HepG2 (cell line): ENCODE results near the gene RAB11FIP5. TPM values are rescaled to one million over a fixed set of nuclear protein-coding genes. Genes with fewer than 3 reads are reported as not detected.

Experiments used
- ATAC-seq: fragments of 200-7000 bp; cut with Tn5 transposase; 3 replicates; pipeline ENCODE4 v1.9.1; 2020; ENCODE audit warnings: mild to moderate bottlenecking, moderate library complexity
- BruUV-seq: library from RNA; stranded (reverse); fragments of 400-500 nt; replicated peaks from 2 replicates; lab custom pipeline; 2021; lab: Mats Ljungman, UMichigan
- CTCF ChIA-PET: fragments of 300-600 bp; formaldehyde crosslinking; extraction: SDS; loops from one replicate; lab custom pipeline; 2021; ENCODE audit warnings: low total read pairs, inconsistent platforms, low intra/inter-chr PET ratio; lab: Yijun Ruan, JAX
- POLR2A ChIA-PET: fragments of 350-600 bp; sonication (Branson Sonifier 250); formaldehyde crosslinking; loops from one replicate; lab custom pipeline; 2020; ENCODE audit warnings: antibody characterized with exemption, inconsistent platforms; lab: Yijun Ruan, JAX
- DNase-seq: peaks from one replicate; pipeline ENCODE4 v3.0.0-alpha.2; 2015; ENCODE audit warnings: low spot score
- FAIRE-seq: peaks from 3 replicates; lab custom pipeline; 2011; peaks lifted over from hg19 to GRCh38; lab: Jason Lieb, UNC
- H2AFZ ChIP-seq: one replicate; pipeline ENCODE4 v1.6.1; 2011; ENCODE audit warnings: low read length, inconsistent platforms
- H3K27ac ChIP-seq: fragments of 300-600 bp; 3 replicates; pipeline ENCODE4 v1.8.0; 2011; ENCODE audit warnings: mixed run types, mild to moderate bottlenecking, mixed read lengths, low read length, inconsistent platforms; ENCODE audit not compliant: insufficient read depth; ENCODE audit errors: extremely low read length
- H3K27me3 ChIP-seq, 2 experiments: fragments of 200-600 bp in 1 of 2; 2 replicates in 1 of 2; 3 replicates in 1 of 2; pipeline versions ENCODE4 v1.6.0 to v1.8.0; 2011; ENCODE audit warnings: low read length in 2 of 2, mild to moderate bottlenecking in 2 of 2, moderate library complexity in 2 of 2, inconsistent platforms in 1 of 2; ENCODE audit not compliant: insufficient read depth in 2 of 2, control insufficient read depth in 1 of 2
- H3K36me3 ChIP-seq, 2 experiments: fragments of 200-600 bp in 1 of 2; replicated peaks in 1 of 2; 2 replicates in 1 of 2; 3 replicates in 1 of 2; pipeline versions ENCODE4 v1.5.1 to v1.8.0; 2011; ENCODE audit warnings: low read length in 2 of 2, inconsistent platforms in 1 of 2; ENCODE audit not compliant: insufficient read depth in 2 of 2, control insufficient read depth in 1 of 2
- H3K4me1 ChIP-seq: 2 replicates; pipeline ENCODE4 v1.5.1; 2012; ENCODE audit warnings: low read length, inconsistent platforms; ENCODE audit not compliant: insufficient read depth
- H3K4me2 ChIP-seq: 2 replicates; pipeline ENCODE4 v1.6.0; 2011; ENCODE audit warnings: low read depth, low read length, inconsistent platforms
- H3K4me3 ChIP-seq, 3 experiments: fragments of 200-600 bp in 1 of 3; sonication (generic), shearing (Covaris generic) in 1 of 3; replicated peaks in 1 of 3; 2 replicates each; pipeline ENCODE4 v1.5.1; 2011 to 2016; ENCODE audit warnings: low read length in 3 of 3, inconsistent platforms in 2 of 3, low read depth in 2 of 3, mild to moderate bottlenecking in 2 of 3, control low read depth in 1 of 3, mixed read lengths in 1 of 3; ENCODE audit not compliant: insufficient read depth in 1 of 3
- H3K79me2 ChIP-seq: one replicate; pipeline ENCODE4 v1.6.1; 2011; ENCODE audit warnings: low read length, inconsistent platforms; ENCODE audit not compliant: insufficient read depth
- H3K9ac ChIP-seq: 2 replicates; pipeline ENCODE4 v1.6.0; 2011; ENCODE audit warnings: mild to moderate bottlenecking, low read depth, low read length, inconsistent platforms; ENCODE audit not compliant: insufficient read depth
- H3K9me3 ChIP-seq: 2 replicates; pipeline ENCODE4 v1.5.1; 2012; ENCODE audit warnings: mild to moderate bottlenecking, low read length
- H4K20me1 ChIP-seq: 2 replicates; pipeline ENCODE4 v1.6.0; 2011; ENCODE audit warnings: inconsistent platforms, mild to moderate bottlenecking, low read length, moderate library complexity; ENCODE audit not compliant: insufficient read depth
- HNF4A ChIP-seq: sonication (generic); formaldehyde crosslinking; IDR thresholded peaks from 2 replicates; pipeline ENCODE4 v1.4.0; 2020; ENCODE audit warnings: missing genetic modification reagents
- HNRNPLL ChIP-seq: fragments of 200-400 bp; formaldehyde crosslinking; IDR thresholded peaks from 2 replicates; pipeline ENCODE4 v1.6.1; 2017; ENCODE audit warnings: mild to moderate bottlenecking, low read depth, low read length; ENCODE audit not compliant: poor library complexity, severe bottlenecking
- NONO ChIP-seq, 2 experiments: fragments of 450-650 bp in 1 of 2; sonication (generic) in 1 of 2; formaldehyde crosslinking in 1 of 2; IDR thresholded peaks in 1 of 2; conservative IDR thresholded peaks in 1 of 2; 2 replicates each; pipeline versions ENCODE4 v1.6.1 to v1.8.0; 2017 to 2022; ENCODE audit warnings: mild to moderate bottlenecking in 1 of 2, missing genetic modification reagents in 1 of 2, moderate library complexity in 1 of 2
- RARA ChIP-seq: IDR thresholded peaks from 2 replicates; pipeline ENCODE4 v1.6.1; 2016; ENCODE audit warnings: missing genetic modification reagents, missing compliant biosample characterization
- RARG ChIP-seq: sonication (generic); formaldehyde crosslinking; IDR thresholded peaks from 2 replicates; pipeline ENCODE4 v1.4.0; 2020; ENCODE audit warnings: low read depth, mild to moderate bottlenecking, missing genetic modification reagents
- RXRA ChIP-seq: sonication (generic); formaldehyde crosslinking; IDR thresholded peaks from 2 replicates; pipeline ENCODE4 v1.5.1; 2020; ENCODE audit warnings: missing genetic modification reagents
- TBX2 ChIP-seq: sonication (generic); formaldehyde crosslinking; IDR thresholded peaks from 2 replicates; pipeline ENCODE4 v1.5.0; 2020; ENCODE audit warnings: missing genetic modification reagents, mild to moderate bottlenecking, borderline replicate concordance
- ZBTB38 ChIP-seq: sonication (generic); formaldehyde crosslinking; IDR thresholded peaks from 2 replicates; pipeline ENCODE4 v1.5.1; 2020; ENCODE audit warnings: mild to moderate bottlenecking, missing genetic modification reagents
- ZNF263 ChIP-seq: sonication (generic); formaldehyde crosslinking; IDR thresholded peaks from 2 replicates; pipeline ENCODE4 v1.4.0; 2020; ENCODE audit warnings: missing genetic modification reagents
- ZNF709 ChIP-seq: sonication (generic); formaldehyde crosslinking; IDR thresholded peaks from 2 replicates; pipeline ENCODE4 v1.5.0; 2020; ENCODE audit warnings: mild to moderate bottlenecking, missing genetic modification reagents
- WGBS: methylation state at CpG from one replicate; pipeline ENCODE4 v1.1.6; 2017; ENCODE audit warnings: low lambda C conversion rate; 5-methylcytosine and 5-hydroxymethylcytosine counted together
- in situ Hi-C: cut with HindIII; loops from 2 replicates; pipeline ENCODE4 v1.10.0; 2017; ENCODE audit warnings: low pct_unique_long_range_greater_than_20kb; ENCODE audit not compliant: extremely low pct_ligation_motif_present
- intact Hi-C: fragments of 100-400 bp; cut with micrococcal nuclease; formaldehyde crosslinking; loops from one replicate; pipeline ENCODE4 v1.10.0; 2022; ENCODE audit not compliant: unreplicated experiment
- polyA plus RNA-seq, 8 experiments: library from polyadenylated mRNA; depleted of rRNA in 3 of 8; stranded (reverse) in 7 of 8; unstranded in 1 of 8; fragments of >200 nt; fragmentation: Illumina TruSeq in 4 of 8; extraction: Trizol in 4 of 8; gene quantifications; 2 replicates each; pipeline versions ENCODE4 v1.2.1 to v1.2.3, GENCODE V29; 2011 to 2016; ENCODE audit warnings: low read depth in 4 of 8, missing spikeins in 1 of 8, mixed read lengths in 1 of 8; ENCODE audit not compliant: insufficient read depth in 1 of 8
- total RNA-seq, 5 experiments: library from RNA; depleted of rRNA; stranded (reverse); fragments of >200 nt; fragmentation: Illumina TruSeq; extraction: Trizol; gene quantifications; 2 replicates each; pipeline ENCODE4 v1.2.3, GENCODE V29; 2016; ENCODE audit warnings: low read depth in 1 of 5
- TF ChIP-seq, protein P1 (sequence below): sonication (generic); formaldehyde crosslinking; IDR thresholded peaks from 2 replicates; pipeline ENCODE4 v1.5.1; 2020; ENCODE audit warnings: mild to moderate bottlenecking, missing genetic modification reagents, moderate library complexity

RAB11FIP5 gene
- total and polyA plus RNA-seq, 2 of the 13 experiments (the other 11 are each of a cell fraction or from before 2014, with no cell fraction given) = 9.4 to 22.9 TPM

DNA sequence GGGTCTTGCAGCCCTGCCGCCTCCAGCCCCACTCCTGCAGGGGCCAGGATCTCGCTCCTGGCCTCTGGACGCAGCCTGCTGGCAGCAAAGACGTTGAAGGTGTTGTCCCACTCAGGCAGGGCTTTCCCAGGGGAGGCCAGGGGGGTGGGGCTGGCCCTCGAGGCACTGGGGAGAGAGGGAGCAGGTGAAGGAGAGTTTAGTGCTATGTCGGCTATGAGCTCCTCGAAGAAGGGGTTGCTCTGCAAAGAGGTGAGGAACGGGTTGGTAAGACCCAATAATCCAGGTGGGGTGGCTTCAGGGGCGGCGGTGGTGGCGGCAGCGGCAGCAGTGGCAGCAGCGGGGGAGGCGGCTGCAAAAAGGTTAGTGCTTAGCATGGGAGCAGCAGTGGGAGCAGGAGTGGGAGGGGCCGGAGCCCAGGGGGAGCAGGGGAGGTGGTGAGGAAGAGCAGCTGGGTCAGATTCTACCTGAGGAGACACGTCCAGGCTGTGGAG is 31.5 kb downstream of the RAB11FIP5 start:
- in situ Hi-C loops (no loop called here), intact Hi-C loops (no loop called here)
- Histone ChIP-seq H3K4me1 (peaks cover 6% of the 10 kb centered on the region; the same call in 1 of the 2 replicates), H3K4me3 (no peak overlapping the region), H2AFZ (no peak overlapping the region), H3K27ac (peak overlapping the region; percentile 13), H3K4me2 (no peak overlapping the region), H3K27me3 (no peaks in the 10 kb centered on the region), H4K20me1 (peaks cover 21% of the 10 kb centered on the region; the same call in 1 of the 2 replicates), H3K9me3 (no peaks in the 10 kb centered on the region), H3K36me3 (peaks cover 33 to 34% of the 10 kb centered on the region in 2 experiments), H3K79me2 (peaks cover 6% of the 10 kb centered on the region), H3K9ac (no peak overlapping the region)
- BruUV-seq = no TSS peak
- ChIA-PET CTCF (no interaction called here), POLR2A (interaction anchor here (0.7 kb wide), 1 partner anchor 131 kb away, joined by 4 read pairs; no protein-coding TSS in a partner anchor)
- TF ChIP-seq TBX2 (CRISPR knock-in tag) = no peak
- peak; percentile 35 for TF ChIP-seq HNRNPLL
- FAIRE-seq (no peak), ATAC-seq (no peak), DNase-seq (no peak)
- WGBS = 96% methylated on average over 16 of the region's 16 CpGs

DNA sequence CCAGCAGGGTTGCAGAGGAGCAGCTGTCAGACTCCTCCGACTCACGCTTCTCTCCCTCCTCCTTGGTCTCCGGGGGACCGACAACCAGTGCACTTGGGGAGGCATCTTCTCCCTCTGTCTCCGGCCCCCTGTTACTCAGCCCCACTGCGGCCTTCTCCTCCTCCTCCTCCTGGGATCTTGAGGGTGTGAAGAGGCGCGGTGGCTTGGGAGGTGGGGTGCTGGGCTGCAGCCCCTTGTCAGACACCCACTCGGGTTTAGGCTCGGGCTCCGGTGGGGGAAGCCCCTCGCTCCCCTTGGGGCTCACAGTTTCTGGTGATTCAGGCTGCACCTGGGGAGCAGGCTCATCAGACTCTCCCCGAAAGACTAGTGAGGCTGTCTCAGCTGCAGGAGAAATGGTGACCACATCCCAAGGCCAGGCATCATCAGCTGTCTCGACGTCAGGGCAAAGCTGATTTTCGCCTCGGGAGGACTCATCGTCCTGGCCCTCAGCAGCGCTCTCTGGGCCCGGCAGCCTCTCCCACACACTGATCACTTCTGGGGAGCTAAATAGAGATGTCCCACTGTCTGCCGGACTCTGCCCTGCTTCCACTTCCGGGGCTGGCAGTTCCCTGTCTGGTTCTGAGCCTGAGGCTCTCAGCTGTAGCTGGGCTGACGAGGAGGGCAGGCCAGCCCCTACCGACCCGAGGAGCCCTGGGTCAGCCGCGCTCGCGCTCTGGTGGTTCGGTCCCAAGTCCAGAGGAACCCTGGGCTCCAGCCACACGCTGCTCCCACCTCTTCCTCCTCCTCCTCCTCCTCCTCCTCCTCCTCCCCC is 32.2 kb downstream of the RAB11FIP5 start:
- no peak for FAIRE-seq
- in situ Hi-C loops = no loop called here
- Histone ChIP-seq H3K4me3 (no peak overlapping the region), H4K20me1 (peaks cover 14% of the 10 kb centered on the region; the same call in 1 of the 2 replicates), H3K27ac (peak overlapping the region; percentile 13), H3K36me3 (peaks cover 29 to 34% of the 10 kb centered on the region in 2 experiments), H3K27me3 (no peaks in the 10 kb centered on the region), H3K79me2 (peaks cover 6% of the 10 kb centered on the region), H3K4me2 (no peak overlapping the region), H3K4me1 (peaks cover 6% of the 10 kb centered on the region; the same call in 1 of the 2 replicates), H2AFZ (no peak overlapping the region), H3K9ac (no peak overlapping the region), H3K9me3 (no peaks in the 10 kb centered on the region)
- POLR2A ChIA-PET = no interaction called here
- WGBS = 91% methylated on average over 31 of the region's 31 CpGs
- BruUV-seq = no TSS peak
- intact Hi-C loops = no loop called here
- DNase-seq = no peak
- CTCF ChIA-PET = no interaction called here
- ATAC-seq = peak; percentile 20
- TF ChIP-seq ZBTB38 (CRISPR knock-in tag) (peak; percentile 64; the same call in 1 of the 2 replicates), NONO (IDR thresholded peaks at IDR 0.05) (no peak), NONO (CRISPR knock-in tag; conservative IDR thresholded peaks at IDR 0.05) (peak; percentile 53; the same call in 1 of the 2 replicates), RARA (CRISPR knock-in tag) (peak; percentile 46; the same call in 1 of the 2 replicates), HNF4A (CRISPR knock-in tag) (peak; percentile 40; the same call in 1 of the 2 replicates), ZNF263 (CRISPR knock-in tag) (peak; percentile 91), RARG (CRISPR knock-in tag) (no peak), RXRA (CRISPR knock-in tag) (peak; percentile 57), ZNF709 (0 out of 2 replicates have a peak, but pooled peaks have one; percentile 21)
- TF ChIP-seq, protein P1, sequence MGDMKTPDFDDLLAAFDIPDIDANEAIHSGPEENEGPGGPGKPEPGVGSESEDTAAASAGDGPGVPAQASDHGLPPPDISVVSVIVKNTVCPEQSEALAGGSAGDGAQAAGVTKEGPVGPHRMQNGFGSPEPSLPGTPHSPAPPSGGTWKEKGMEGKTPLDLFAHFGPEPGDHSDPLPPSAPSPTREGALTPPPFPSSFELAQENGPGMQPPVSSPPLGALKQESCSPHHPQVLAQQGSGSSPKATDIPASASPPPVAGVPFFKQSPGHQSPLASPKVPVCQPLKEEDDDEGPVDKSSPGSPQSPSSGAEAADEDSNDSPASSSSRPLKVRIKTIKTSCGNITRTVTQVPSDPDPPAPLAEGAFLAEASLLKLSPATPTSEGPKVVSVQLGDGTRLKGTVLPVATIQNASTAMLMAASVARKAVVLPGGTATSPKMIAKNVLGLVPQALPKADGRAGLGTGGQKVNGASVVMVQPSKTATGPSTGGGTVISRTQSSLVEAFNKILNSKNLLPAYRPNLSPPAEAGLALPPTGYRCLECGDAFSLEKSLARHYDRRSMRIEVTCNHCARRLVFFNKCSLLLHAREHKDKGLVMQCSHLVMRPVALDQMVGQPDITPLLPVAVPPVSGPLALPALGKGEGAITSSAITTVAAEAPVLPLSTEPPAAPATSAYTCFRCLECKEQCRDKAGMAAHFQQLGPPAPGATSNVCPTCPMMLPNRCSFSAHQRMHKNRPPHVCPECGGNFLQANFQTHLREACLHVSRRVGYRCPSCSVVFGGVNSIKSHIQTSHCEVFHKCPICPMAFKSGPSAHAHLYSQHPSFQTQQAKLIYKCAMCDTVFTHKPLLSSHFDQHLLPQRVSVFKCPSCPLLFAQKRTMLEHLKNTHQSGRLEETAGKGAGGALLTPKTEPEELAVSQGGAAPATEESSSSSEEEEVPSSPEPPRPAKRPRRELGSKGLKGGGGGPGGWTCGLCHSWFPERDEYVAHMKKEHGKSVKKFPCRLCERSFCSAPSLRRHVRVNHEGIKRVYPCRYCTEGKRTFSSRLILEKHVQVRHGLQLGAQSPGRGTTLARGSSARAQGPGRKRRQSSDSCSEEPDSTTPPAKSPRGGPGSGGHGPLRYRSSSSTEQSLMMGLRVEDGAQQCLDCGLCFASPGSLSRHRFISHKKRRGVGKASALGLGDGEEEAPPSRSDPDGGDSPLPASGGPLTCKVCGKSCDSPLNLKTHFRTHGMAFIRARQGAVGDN (CRISPR knock-in tag) = peak; percentile 41
